GM10847 (cell line): ENCODE results near the gene INKA1.

Experiments
- POLR2A ChIP-seq: IDR thresholded peaks from 2 replicates; pipeline ENCODE4 v1.6.1; 2011; ENCODE audit not compliant: insufficient read length; ENCODE audit errors: extremely low read depth

Gene INKA1

DNA sequence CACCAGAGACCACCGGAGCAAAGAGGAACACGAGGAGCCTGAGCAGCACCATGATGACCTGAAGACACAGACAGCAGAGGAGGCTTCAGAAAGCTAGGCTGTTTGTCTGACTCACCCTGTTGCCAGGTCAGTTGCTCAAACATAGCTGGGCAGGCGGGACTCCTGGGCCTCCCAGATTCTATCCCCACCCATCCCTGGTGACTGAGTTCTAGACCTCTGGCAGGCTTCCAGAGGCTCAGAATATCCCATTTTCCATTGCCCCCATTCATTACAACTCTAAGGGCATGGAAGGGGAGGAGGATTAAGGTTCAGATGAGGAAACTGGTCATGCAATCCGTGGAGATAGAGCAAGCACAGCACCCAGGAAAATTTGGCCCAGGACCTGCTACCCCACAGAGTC, 3.3 kb upstream of the INKA1 start, which contains the start of gene CDHR4:
Gene CDHR4, minus strand, starts transcription at position 113 of the 400 bp plus-strand sequence. Its CDS starts 61 bp downstream, at position 52.
- TF ChIP-seq POLR2A, result no peak

DNA sequence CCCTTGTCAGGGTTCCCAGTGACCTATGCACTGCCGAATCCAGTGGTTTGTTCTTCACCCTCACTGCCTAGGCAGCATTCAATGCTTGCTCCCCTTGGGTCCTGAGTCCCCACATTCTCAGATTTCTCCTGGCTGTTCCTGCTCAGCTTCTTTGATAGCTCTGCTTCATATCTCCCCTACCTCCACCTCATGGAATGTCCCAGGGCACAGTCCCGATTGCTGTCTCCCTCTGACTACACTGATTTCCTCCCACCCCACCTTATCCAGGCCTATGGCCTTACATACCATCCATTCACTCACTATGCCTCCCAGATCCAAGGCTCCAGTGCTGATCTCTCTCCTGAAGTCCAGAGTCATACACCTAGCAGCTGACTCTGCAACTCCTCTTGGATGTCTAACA, 1.9 kb upstream of the INKA1 start:
- TF ChIP-seq POLR2A, result no peak

GRCh38 chr3:49803465-49804140, 542 bp downstream of the INKA1 start:
- TF ChIP-seq POLR2A, result no peak

GRCh38 chr3:49804141-49805041, 1.3 kb downstream of the INKA1 start:
- no peak for TF ChIP-seq POLR2A

GRCh38 chr3:49805367-49805782, 2.3 kb downstream of the INKA1 start:
- TF ChIP-seq POLR2A, result no peak

- no peak for TF ChIP-seq POLR2A
Measured at GRCh38 chr3:49805897-49806701, 3.0 kb downstream of the INKA1 start.

DNA sequence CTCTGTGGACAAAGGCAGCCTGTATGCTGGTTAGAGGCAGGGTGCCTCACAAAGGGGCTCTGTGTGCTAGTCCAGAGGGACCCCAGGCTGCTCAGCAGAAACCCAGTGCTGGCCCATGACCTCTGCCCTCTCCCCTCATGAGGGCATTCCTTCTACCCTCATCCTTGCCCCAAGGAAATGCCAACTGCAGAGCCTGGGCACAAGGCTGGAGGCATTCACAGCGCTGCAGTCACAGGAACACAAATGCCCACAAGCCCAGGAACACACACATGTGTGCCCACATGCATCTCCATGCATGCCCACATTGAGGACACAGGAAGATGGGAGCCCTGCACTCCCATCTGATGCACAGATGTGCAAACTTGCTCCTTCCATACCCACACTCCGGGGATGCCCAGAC, 3.8 kb downstream of the INKA1 start:
- TF ChIP-seq POLR2A, result no peak

- no peak for TF ChIP-seq POLR2A
Measured at GRCh38 chr3:49807431-49808114, 4.5 kb downstream of the INKA1 start.

GRCh38 chr3:49812916-49813496, 9.9 kb downstream of the INKA1 start:
- no peak for TF ChIP-seq POLR2A

GRCh38 chr3:49813497-49814174, 10.6 kb downstream of the INKA1 start, which contains the start of gene UBA7:
UBA7 (minus strand) TSS chr3:49813953; CDS start chr3:49813787, 166 bp downstream.
- TF ChIP-seq POLR2A, result no peak

DNA sequence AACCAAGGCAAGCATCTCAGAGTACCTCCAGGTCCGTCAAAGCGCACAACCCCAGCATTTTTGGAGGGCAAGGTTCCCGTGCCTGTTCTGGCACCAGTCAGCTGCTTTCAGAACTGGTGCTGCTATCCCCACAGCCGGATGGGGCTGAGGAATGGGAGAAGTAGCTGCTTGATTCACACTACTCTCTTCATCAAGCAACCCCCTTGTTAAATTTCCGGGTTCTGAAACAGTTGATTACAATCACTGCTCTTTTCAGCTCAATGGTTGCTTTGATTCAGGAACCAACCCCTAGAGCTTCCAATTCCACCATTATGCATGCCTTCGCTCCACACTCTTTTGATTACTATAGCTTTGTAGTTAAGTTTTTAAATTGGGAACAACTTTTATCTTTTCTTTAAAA, 23.0 kb downstream of the INKA1 start:
- TF ChIP-seq POLR2A, result no peak

DNA sequence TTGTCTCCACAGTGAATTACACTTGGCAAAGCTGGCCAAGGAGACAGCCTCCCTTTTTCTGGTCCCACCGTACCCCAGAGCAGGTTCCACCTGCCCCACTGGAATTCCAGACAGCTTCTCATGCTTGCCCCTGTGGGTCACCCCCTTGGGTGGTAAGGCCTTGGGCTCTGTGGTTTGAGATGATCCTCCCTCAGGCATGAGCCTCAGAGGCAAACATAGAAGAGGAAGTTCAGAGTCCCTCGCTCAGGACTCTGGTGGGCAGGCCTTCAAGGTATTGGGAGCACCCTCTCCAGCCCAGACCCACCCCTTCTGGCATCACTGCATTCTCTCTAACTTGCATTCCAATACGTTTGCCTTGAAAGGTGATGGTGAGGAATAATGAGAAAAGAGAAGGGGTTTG, 28.3 kb downstream of the INKA1 start:
- TF ChIP-seq POLR2A, result no peak

DNA sequence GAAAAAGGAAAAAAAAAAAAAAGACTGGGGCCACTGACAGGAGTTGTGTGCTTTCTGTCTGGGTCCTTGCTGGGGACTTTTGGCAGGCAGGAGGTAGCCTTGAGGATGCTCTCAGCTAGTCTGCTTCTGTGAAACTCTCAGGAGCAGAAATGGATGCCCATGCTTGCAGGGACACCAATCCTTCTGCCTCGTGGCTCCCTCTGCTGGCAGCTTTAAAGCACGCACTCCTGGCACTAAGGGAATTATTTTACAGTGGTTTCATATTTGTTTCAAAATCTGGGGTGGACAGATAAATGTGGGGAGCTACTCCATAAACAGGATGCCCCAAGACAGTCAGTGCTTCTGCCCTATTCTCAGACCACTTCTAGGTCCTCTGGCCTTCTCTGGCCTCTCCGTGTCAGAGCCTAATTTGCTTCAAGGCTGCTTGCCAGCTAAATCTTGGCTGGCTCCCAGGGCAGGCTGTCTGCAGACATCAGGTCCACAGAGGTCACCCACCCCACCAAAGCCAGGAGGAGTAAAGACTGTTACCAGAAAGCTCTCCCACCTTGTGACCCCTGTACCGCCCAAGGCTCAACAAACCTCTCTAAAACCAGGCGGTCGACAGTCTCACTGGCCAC, 36.2 kb downstream of the INKA1 start:
- no peak for TF ChIP-seq POLR2A
